ENCODE results near the gene WSCD2. TPM values are rescaled to one million over a fixed set of nuclear protein-coding genes. Genes with fewer than 3 reads are reported as not detected.

Gene WSCD2
- total RNA-seq, 2 experiments from 2014 or later = not detected

DNA sequence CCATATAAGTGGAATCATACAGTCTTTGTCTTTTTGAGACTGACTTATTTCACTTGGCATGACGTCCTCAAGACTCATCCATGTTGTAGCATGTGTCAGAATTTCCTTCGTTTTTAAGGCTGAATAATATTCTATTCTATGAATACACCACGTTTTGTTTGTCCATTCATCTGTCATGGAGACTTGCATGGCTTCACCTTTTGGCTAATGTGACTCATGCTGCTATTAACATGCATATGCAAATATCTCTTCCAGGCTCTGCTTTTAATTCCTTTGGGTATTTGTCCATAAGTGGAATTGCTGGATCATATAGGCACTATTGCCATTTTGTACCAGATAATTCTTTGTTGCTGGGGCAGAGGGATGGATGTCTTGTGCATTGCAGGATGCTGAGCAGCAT is 19.6 kb upstream of the WSCD2 start:
- intact Hi-C loops (cut with micrococcal nuclease; ENCODE audit: unreplicated experiment) = no loop called here
- Histone ChIP-seq H4K20me1 (ENCODE audit: insufficient read depth, low read length) (no peaks in the 10 kb centered on the region), H3K9me3 (ENCODE audit: low read length) (no peaks in the 10 kb centered on the region), H3K4me1 (ENCODE audit: insufficient read depth, low read length, poor library complexity, severe bottlenecking) (no peaks in the 10 kb centered on the region), H3K79me2 (ENCODE audit: insufficient read depth, low read depth, low read length) (no peaks in the 10 kb centered on the region), H3K9me2 (ENCODE audit: insufficient read depth, low read length) (no peaks in the 10 kb centered on the region), H2AFZ (ENCODE audit: low read length) (no peak overlapping the region), H3K36me3 (ENCODE audit: insufficient read depth, low read length) (no peaks in the 10 kb centered on the region), H3K4me3 (ENCODE audit: low read depth, low read length, poor library complexity, severe bottlenecking) (no peak overlapping the region), H3K27ac (ENCODE audit: low read depth, low read length, poor library complexity, severe bottlenecking) (no peak overlapping the region), H3K4me2 (ENCODE audit: low read length) (no peak overlapping the region)
- TF ChIP-seq CTCF (conservative IDR thresholded peaks at IDR 0.05; ENCODE audit: low read length) (no peak), EZH2phosphoT487 (IDR thresholded peaks at IDR 0.05; ENCODE audit: borderline replicate concordance, low read depth, low read length) (no peak)
- CTCF ChIA-PET (ENCODE audit: unreplicated experiment) = no interaction called here
- no peak for DNase-seq (ENCODE audit: low spot score)
- no TSS peak for BruUV-seq (replicated peaks)
- POLR2A ChIA-PET = no interaction called here

- no peaks in the 10 kb centered on the region for H3K9me2 ChIP-seq (ENCODE audit: insufficient read depth, low read length)
- no peak overlapping the region for H3K27ac ChIP-seq (ENCODE audit: low read depth, low read length, poor library complexity, severe bottlenecking)
These were observed 19.1 kb upstream of the WSCD2 start for GRCh38 chr12:108109954-108110353.

DNA sequence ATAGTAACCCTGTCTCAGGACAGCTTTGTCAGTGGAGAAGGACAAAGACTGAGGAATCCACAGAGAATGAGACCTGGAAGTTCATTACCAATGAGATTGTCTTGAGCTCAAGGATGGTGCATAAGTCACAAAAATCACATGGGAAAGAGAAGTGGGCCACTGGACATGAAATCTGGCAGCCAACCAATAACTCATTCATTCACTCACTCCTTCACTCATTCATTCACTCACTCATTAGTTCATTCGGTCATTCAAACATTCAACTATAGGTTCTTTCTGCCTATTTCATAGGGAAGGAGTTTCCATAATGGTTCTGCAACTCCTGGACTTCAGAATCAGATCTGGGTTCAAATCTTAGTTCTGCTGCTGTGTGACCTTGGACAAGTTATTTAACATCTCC is 18.2 kb upstream of the WSCD2 start:
- BruUV-seq (replicated peaks) = no TSS peak
- TF ChIP-seq EZH2phosphoT487 (IDR thresholded peaks at IDR 0.05; ENCODE audit: borderline replicate concordance, low read depth, low read length) (no peak), CTCF (conservative IDR thresholded peaks at IDR 0.05; ENCODE audit: low read length) (no peak)
- H4K20me1 ChIP-seq (ENCODE audit: insufficient read depth, low read length) = no peaks in the 10 kb centered on the region
- no peak overlapping the region for H2AFZ ChIP-seq (ENCODE audit: low read length)
- no peak overlapping the region for H3K27ac ChIP-seq (ENCODE audit: low read depth, low read length, poor library complexity, severe bottlenecking)
- no peaks in the 10 kb centered on the region for H3K9me2 ChIP-seq (ENCODE audit: insufficient read depth, low read length)
- intact Hi-C loops (cut with micrococcal nuclease; ENCODE audit: unreplicated experiment) = no loop called here
- ChIA-PET POLR2A (no interaction called here), CTCF (ENCODE audit: unreplicated experiment) (no interaction called here)
- H3K4me2 ChIP-seq (ENCODE audit: low read length) = no peak overlapping the region
- no peak overlapping the region for H3K4me3 ChIP-seq (ENCODE audit: low read depth, low read length, poor library complexity, severe bottlenecking)
- H3K79me2 ChIP-seq (ENCODE audit: insufficient read depth, low read depth, low read length) = no peaks in the 10 kb centered on the region
- H3K4me1 ChIP-seq (ENCODE audit: insufficient read depth, low read length, poor library complexity, severe bottlenecking) = peaks cover 5% of the 10 kb centered on the region
- no peaks in the 10 kb centered on the region for H3K36me3 ChIP-seq (ENCODE audit: insufficient read depth, low read length)
- no peaks in the 10 kb centered on the region for H3K9me3 ChIP-seq (ENCODE audit: low read length)
- DNase-seq (ENCODE audit: low spot score) = no peak

More at GRCh38 chr12:108109954-108110353, 19.1 kb upstream of the WSCD2 start:
- H2AFZ ChIP-seq (ENCODE audit: low read length) = no peak overlapping the region
- no peaks in the 10 kb centered on the region for H3K36me3 ChIP-seq (ENCODE audit: insufficient read depth, low read length)
- no peak overlapping the region for H3K4me2 ChIP-seq (ENCODE audit: low read length)
- ChIA-PET CTCF (ENCODE audit: unreplicated experiment) (no interaction called here), POLR2A (no interaction called here)
- H4K20me1 ChIP-seq (ENCODE audit: insufficient read depth, low read length) = no peaks in the 10 kb centered on the region
- no peaks in the 10 kb centered on the region for H3K9me3 ChIP-seq (ENCODE audit: low read length)
- intact Hi-C loops (cut with micrococcal nuclease; ENCODE audit: unreplicated experiment) = no loop called here
- no peaks in the 10 kb centered on the region for H3K4me1 ChIP-seq (ENCODE audit: insufficient read depth, low read length, poor library complexity, severe bottlenecking)
- H3K79me2 ChIP-seq (ENCODE audit: insufficient read depth, low read depth, low read length) = no peaks in the 10 kb centered on the region
- no peak overlapping the region for H3K4me3 ChIP-seq (ENCODE audit: low read depth, low read length, poor library complexity, severe bottlenecking)
- DNase-seq (ENCODE audit: low spot score) = no peak
- TF ChIP-seq EZH2phosphoT487 (IDR thresholded peaks at IDR 0.05; ENCODE audit: borderline replicate concordance, low read depth, low read length) (no peak), CTCF (conservative IDR thresholded peaks at IDR 0.05; ENCODE audit: low read length) (no peak)
- no TSS peak for BruUV-seq (replicated peaks)
